ENCODE measurements around the gene SNX30. TPM values are rescaled to one million over a fixed set of nuclear protein-coding genes. Genes with fewer than 3 reads are reported as not detected.

SNX30 gene
- total and polyA plus RNA-seq, 2 donors from 2014 or later, result 7.9 to 22.9 TPM

DNA sequence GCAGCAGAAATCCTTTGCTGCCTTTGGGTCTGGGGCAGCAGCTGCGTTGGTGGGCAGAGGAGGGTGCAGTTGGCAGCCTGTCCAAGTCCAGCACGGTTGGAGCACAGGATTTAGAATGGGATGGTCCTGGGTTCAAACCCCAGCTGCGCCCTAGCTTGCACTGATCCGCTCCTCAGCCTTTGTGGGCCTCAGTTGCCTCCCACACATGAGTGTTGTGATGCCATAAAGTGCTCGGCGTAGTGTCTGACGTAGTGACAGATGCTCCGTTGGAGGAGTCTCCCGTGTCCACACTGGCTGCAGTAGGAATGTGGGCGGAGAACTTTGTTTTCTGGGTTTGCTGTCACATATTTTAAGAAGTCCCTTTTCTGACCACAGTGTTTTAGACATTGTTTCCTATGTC, 104.1 kb downstream of the SNX30 start:
- DNase-seq, result no peak
- TF ChIP-seq, protein P1, sequence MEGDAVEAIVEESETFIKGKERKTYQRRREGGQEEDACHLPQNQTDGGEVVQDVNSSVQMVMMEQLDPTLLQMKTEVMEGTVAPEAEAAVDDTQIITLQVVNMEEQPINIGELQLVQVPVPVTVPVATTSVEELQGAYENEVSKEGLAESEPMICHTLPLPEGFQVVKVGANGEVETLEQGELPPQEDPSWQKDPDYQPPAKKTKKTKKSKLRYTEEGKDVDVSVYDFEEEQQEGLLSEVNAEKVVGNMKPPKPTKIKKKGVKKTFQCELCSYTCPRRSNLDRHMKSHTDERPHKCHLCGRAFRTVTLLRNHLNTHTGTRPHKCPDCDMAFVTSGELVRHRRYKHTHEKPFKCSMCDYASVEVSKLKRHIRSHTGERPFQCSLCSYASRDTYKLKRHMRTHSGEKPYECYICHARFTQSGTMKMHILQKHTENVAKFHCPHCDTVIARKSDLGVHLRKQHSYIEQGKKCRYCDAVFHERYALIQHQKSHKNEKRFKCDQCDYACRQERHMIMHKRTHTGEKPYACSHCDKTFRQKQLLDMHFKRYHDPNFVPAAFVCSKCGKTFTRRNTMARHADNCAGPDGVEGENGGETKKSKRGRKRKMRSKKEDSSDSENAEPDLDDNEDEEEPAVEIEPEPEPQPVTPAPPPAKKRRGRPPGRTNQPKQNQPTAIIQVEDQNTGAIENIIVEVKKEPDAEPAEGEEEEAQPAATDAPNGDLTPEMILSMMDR (IDR thresholded peaks at IDR 0.05; ENCODE audit: borderline replicate concordance, extremely low read depth, insufficient read depth), result no peak
- no peak for FAIRE-seq
- H3K36me3 ChIP-seq (ENCODE audit: control insufficient read depth in 2 of 3, insufficient read depth in 3 of 3, low read length in 3 of 3), result peaks cover 0 to 27% (median 19%) of the 10 kb centered on the region in 3 donors
- no peak overlapping the region for H3K27ac ChIP-seq (ENCODE audit: low read depth in 2 of 2, low read length in 2 of 2)
- no peak overlapping the region for H3K9ac ChIP-seq (ENCODE audit: low read length in 3 of 3)
- intact Hi-C loops (cut with DNase I), result no loop called here
- no peaks in the 10 kb centered on the region for H3K9me3 ChIP-seq (ENCODE audit: control insufficient read depth in 2 of 3, insufficient read depth in 1 of 3, low read length in 3 of 3)
- no peaks in the 10 kb centered on the region for H3K27me3 ChIP-seq (ENCODE audit: control insufficient read depth, insufficient read depth, low read length)
- H3K4me1 ChIP-seq (ENCODE audit: control insufficient read depth in 2 of 3, insufficient read depth in 2 of 3, low read depth in 1 of 3, low read length in 3 of 3), result no peaks in the 10 kb centered on the region
- no peak overlapping the region for H3K4me3 ChIP-seq (ENCODE audit: low read length in 3 of 3)

DNA sequence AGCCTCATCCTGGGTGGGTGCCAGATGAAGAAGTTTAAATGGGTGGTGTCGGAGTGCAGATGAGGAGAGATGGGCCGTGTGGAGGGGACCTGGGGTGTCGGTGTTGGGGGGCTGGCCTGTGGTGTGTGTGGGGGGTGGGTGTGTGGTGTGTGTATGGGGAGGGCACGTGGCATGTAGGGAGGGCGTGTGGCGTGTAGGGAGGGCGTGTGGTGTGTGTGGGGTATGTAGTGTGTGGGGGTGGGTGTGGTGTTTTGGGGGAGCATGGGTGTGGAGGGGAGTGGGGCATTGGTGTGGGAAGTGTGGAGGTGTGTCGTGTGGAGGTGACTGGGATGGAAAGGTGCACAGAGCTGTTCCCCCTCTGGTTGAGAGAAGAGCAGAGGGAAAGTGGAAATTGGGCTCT, 105.6 kb downstream of the SNX30 start:
- no peak overlapping the region for H3K9ac ChIP-seq (ENCODE audit: low read length in 3 of 3)
- peaks cover 0 to 21% (median 17%) of the 10 kb centered on the region in 3 donors for H3K36me3 ChIP-seq (ENCODE audit: control insufficient read depth in 2 of 3, insufficient read depth in 3 of 3, low read length in 3 of 3)
- intact Hi-C loops (cut with DNase I), result no loop called here
- DNase-seq, result no peak
- H3K27ac ChIP-seq (ENCODE audit: low read depth in 2 of 2, low read length in 2 of 2), result no peak overlapping the region
- no peaks in the 10 kb centered on the region for H3K9me3 ChIP-seq (ENCODE audit: control insufficient read depth in 2 of 3, insufficient read depth in 1 of 3, low read length in 3 of 3)
- no peak for FAIRE-seq
- no peaks in the 10 kb centered on the region for H3K4me1 ChIP-seq (ENCODE audit: control insufficient read depth in 2 of 3, insufficient read depth in 2 of 3, low read depth in 1 of 3, low read length in 3 of 3)
- TF ChIP-seq, protein P1 (IDR thresholded peaks at IDR 0.05; ENCODE audit: borderline replicate concordance, extremely low read depth, insufficient read depth), result no peak
- H3K27me3 ChIP-seq (ENCODE audit: control insufficient read depth, insufficient read depth, low read length), result no peaks in the 10 kb centered on the region
- no peak overlapping the region for H3K4me3 ChIP-seq (ENCODE audit: low read length in 3 of 3)

DNA sequence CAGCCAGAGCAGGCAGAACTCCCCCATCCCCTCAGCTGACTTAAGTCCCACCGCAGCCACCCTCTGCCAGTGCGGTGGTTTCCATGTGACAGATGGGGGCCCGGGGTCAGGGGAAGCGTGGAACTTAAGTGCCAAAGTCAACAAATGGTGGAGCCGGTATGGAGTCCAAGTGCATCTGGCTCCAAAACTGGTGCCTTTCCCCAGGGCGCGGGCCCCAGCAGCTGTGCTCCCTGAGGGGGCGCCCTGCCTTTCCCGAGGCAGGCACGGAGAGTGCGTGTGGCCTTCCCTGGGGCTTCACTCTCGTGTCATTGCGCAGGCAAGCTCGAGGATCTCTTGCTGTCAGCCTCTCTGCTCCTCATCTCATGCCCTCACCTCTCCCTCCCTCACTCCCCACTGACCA, 106.3 kb downstream of the SNX30 start:
- TF ChIP-seq, protein P1 (IDR thresholded peaks at IDR 0.05; ENCODE audit: borderline replicate concordance, extremely low read depth, insufficient read depth), result no peak
- Histone ChIP-seq H3K36me3 (ENCODE audit: control insufficient read depth in 2 of 3, insufficient read depth in 3 of 3, low read length in 3 of 3) (peaks cover 0 to 17% (median 16%) of the 10 kb centered on the region in 3 donors), H3K4me1 (ENCODE audit: control insufficient read depth in 2 of 3, insufficient read depth in 2 of 3, low read depth in 1 of 3, low read length in 3 of 3) (no peaks in the 10 kb centered on the region), H3K27ac (ENCODE audit: low read depth in 2 of 2, low read length in 2 of 2) (no peak overlapping the region), H3K27me3 (ENCODE audit: control insufficient read depth, insufficient read depth, low read length) (no peaks in the 10 kb centered on the region), H3K4me3 (ENCODE audit: low read length in 3 of 3) (no peak overlapping the region), H3K9me3 (ENCODE audit: control insufficient read depth in 2 of 3, insufficient read depth in 1 of 3, low read length in 3 of 3) (no peaks in the 10 kb centered on the region), H3K9ac (ENCODE audit: low read length in 3 of 3) (no peak overlapping the region)
- FAIRE-seq, result no peak
- intact Hi-C loops (cut with DNase I), result no loop called here
- no peak for DNase-seq

DNA sequence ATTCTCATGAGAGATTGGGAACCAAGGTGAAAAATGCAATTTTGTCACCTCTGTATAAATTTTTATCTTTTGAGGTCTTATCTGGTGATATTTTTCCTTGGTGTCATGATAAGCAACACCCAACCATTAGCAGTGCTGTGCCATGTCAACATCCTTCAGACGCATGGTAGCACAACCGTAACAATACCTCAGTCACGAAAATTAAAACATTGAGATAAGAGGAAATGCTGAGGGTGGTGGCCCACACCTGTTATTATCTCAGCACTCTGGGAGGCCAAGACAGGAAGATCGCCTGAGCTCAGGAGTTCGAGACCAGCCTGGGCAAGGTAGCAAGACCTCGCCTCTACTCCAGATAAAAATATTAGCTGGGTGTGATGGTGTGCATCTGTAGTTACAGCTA, 107.4 kb downstream of the SNX30 start:
- FAIRE-seq (no peak), DNase-seq (no peak)
- Histone ChIP-seq H3K27me3 (ENCODE audit: control insufficient read depth, insufficient read depth, low read length) (no peaks in the 10 kb centered on the region), H3K9ac (ENCODE audit: low read length in 3 of 3) (no peak overlapping the region), H3K4me3 (ENCODE audit: low read length in 3 of 3) (no peak overlapping the region), H3K36me3 (ENCODE audit: control insufficient read depth in 2 of 3, insufficient read depth in 3 of 3, low read length in 3 of 3) (peaks cover 0 to 13% (median 11%) of the 10 kb centered on the region in 3 donors), H3K27ac (ENCODE audit: low read depth in 2 of 2, low read length in 2 of 2) (no peak overlapping the region), H3K4me1 (ENCODE audit: control insufficient read depth in 2 of 3, insufficient read depth in 2 of 3, low read depth in 1 of 3, low read length in 3 of 3) (no peaks in the 10 kb centered on the region), H3K9me3 (ENCODE audit: control insufficient read depth in 2 of 3, insufficient read depth in 1 of 3, low read length in 3 of 3) (no peaks in the 10 kb centered on the region)
- TF ChIP-seq, protein P1 (IDR thresholded peaks at IDR 0.05; ENCODE audit: borderline replicate concordance, extremely low read depth, insufficient read depth), result no peak
- intact Hi-C loops (cut with DNase I), result no loop called here
